HepG2 (cell line): ENCODE results near the gene CD2. TPM values are rescaled to one million over a fixed set of nuclear protein-coding genes. Genes with fewer than 3 reads are reported as not detected.
"Not testable (repeated sequence)": the region's sequence is repeated elsewhere in the genome, so short reads cannot be mapped to it uniquely, and the experiment has no call there.

Experiments
- ATAC-seq: fragments of 200-7000 bp; cut with Tn5 transposase; 3 replicates; pipeline ENCODE4 v1.9.1; 2020; ENCODE audit warnings: mild to moderate bottlenecking, moderate library complexity
- BruUV-seq: library from RNA; stranded (reverse); fragments of 400-500 nt; replicated peaks from 2 replicates; lab custom pipeline; 2021; lab: Mats Ljungman, UMichigan
- CTCF ChIA-PET: fragments of 300-600 bp; formaldehyde crosslinking; extraction: SDS; loops from one replicate; lab custom pipeline; 2021; ENCODE audit warnings: low total read pairs, inconsistent platforms, low intra/inter-chr PET ratio; lab: Yijun Ruan, JAX
- POLR2A ChIA-PET: fragments of 350-600 bp; sonication (Branson Sonifier 250); formaldehyde crosslinking; loops from one replicate; lab custom pipeline; 2020; ENCODE audit warnings: antibody characterized with exemption, inconsistent platforms; lab: Yijun Ruan, JAX
- DNase-seq: peaks from one replicate; pipeline ENCODE4 v3.0.0-alpha.2; 2015; ENCODE audit warnings: low spot score
- FAIRE-seq: peaks from 3 replicates; lab custom pipeline; 2011; peaks lifted over from hg19 to GRCh38; lab: Jason Lieb, UNC
- H2AFZ ChIP-seq: one replicate; pipeline ENCODE4 v1.6.1; 2011; ENCODE audit warnings: low read length, inconsistent platforms
- H3K27ac ChIP-seq: fragments of 300-600 bp; 3 replicates; pipeline ENCODE4 v1.8.0; 2011; ENCODE audit warnings: mixed run types, mild to moderate bottlenecking, mixed read lengths, low read length, inconsistent platforms; ENCODE audit not compliant: insufficient read depth; ENCODE audit errors: extremely low read length
- H3K27me3 ChIP-seq, 2 experiments: fragments of 200-600 bp in 1 of 2; 2 replicates in 1 of 2; 3 replicates in 1 of 2; pipeline versions ENCODE4 v1.6.0 to v1.8.0; 2011; ENCODE audit warnings: low read length in 2 of 2, mild to moderate bottlenecking in 2 of 2, moderate library complexity in 2 of 2, inconsistent platforms in 1 of 2; ENCODE audit not compliant: insufficient read depth in 2 of 2, control insufficient read depth in 1 of 2
- H3K36me3 ChIP-seq, 2 experiments: fragments of 200-600 bp in 1 of 2; replicated peaks in 1 of 2; 2 replicates in 1 of 2; 3 replicates in 1 of 2; pipeline versions ENCODE4 v1.5.1 to v1.8.0; 2011; ENCODE audit warnings: low read length in 2 of 2, inconsistent platforms in 1 of 2; ENCODE audit not compliant: insufficient read depth in 2 of 2, control insufficient read depth in 1 of 2
- H3K4me1 ChIP-seq: 2 replicates; pipeline ENCODE4 v1.5.1; 2012; ENCODE audit warnings: low read length, inconsistent platforms; ENCODE audit not compliant: insufficient read depth
- H3K4me2 ChIP-seq: 2 replicates; pipeline ENCODE4 v1.6.0; 2011; ENCODE audit warnings: low read depth, low read length, inconsistent platforms
- H3K4me3 ChIP-seq, 3 experiments: fragments of 200-600 bp in 1 of 3; sonication (generic), shearing (Covaris generic) in 1 of 3; replicated peaks in 1 of 3; 2 replicates each; pipeline ENCODE4 v1.5.1; 2011 to 2016; ENCODE audit warnings: low read length in 3 of 3, inconsistent platforms in 2 of 3, low read depth in 2 of 3, mild to moderate bottlenecking in 2 of 3, control low read depth in 1 of 3, mixed read lengths in 1 of 3; ENCODE audit not compliant: insufficient read depth in 1 of 3
- H3K79me2 ChIP-seq: one replicate; pipeline ENCODE4 v1.6.1; 2011; ENCODE audit warnings: low read length, inconsistent platforms; ENCODE audit not compliant: insufficient read depth
- H3K9ac ChIP-seq: 2 replicates; pipeline ENCODE4 v1.6.0; 2011; ENCODE audit warnings: mild to moderate bottlenecking, low read depth, low read length, inconsistent platforms; ENCODE audit not compliant: insufficient read depth
- H3K9me3 ChIP-seq: 2 replicates; pipeline ENCODE4 v1.5.1; 2012; ENCODE audit warnings: mild to moderate bottlenecking, low read length
- H4K20me1 ChIP-seq: 2 replicates; pipeline ENCODE4 v1.6.0; 2011; ENCODE audit warnings: inconsistent platforms, mild to moderate bottlenecking, low read length, moderate library complexity; ENCODE audit not compliant: insufficient read depth
- GFI1 ChIP-seq: sonication (generic); formaldehyde crosslinking; IDR thresholded peaks from 2 replicates; pipeline ENCODE4 v1.5.0; 2020; ENCODE audit warnings: missing genetic modification reagents, mild to moderate bottlenecking, borderline replicate concordance
- MEIS2 ChIP-seq: sonication (generic); formaldehyde crosslinking; IDR thresholded peaks from 2 replicates; pipeline ENCODE4 v1.9.0; 2021; ENCODE audit warnings: mild to moderate bottlenecking, missing genetic modification reagents
- RBAK ChIP-seq: sonication (generic); formaldehyde crosslinking; IDR thresholded peaks from 2 replicates; pipeline ENCODE4 v1.5.1; 2020; ENCODE audit warnings: mild to moderate bottlenecking, missing genetic modification reagents
- THAP9 ChIP-seq: sonication (generic); formaldehyde crosslinking; IDR thresholded peaks from 2 replicates; pipeline ENCODE4; 2020; ENCODE audit warnings: missing genetic modification reagents, mild to moderate bottlenecking, borderline replicate concordance
- ZBTB21 ChIP-seq: sonication (generic); formaldehyde crosslinking; IDR thresholded peaks from 2 replicates; pipeline ENCODE4 v1.4.0; 2020; ENCODE audit warnings: missing genetic modification reagents
- ZFP90 ChIP-seq: sonication (generic); formaldehyde crosslinking; IDR thresholded peaks from 2 replicates; pipeline ENCODE4 v1.8.0; 2022; ENCODE audit warnings: missing genetic modification reagents, mild to moderate bottlenecking, inconsistent platforms, borderline replicate concordance
- ZNF256 ChIP-seq: sonication (generic); formaldehyde crosslinking; conservative IDR thresholded peaks from 2 replicates; pipeline ENCODE4 v1.4.0; 2020; ENCODE audit warnings: missing genetic modification reagents
- ZNF672 ChIP-seq: sonication (generic); formaldehyde crosslinking; IDR thresholded peaks from 2 replicates; pipeline ENCODE4 v1.8.1; 2022; ENCODE audit warnings: missing genetic modification reagents
- ZSCAN30 ChIP-seq: sonication (generic); formaldehyde crosslinking; IDR thresholded peaks from 2 replicates; pipeline ENCODE4 v1.5.0; 2020; ENCODE audit warnings: mild to moderate bottlenecking, missing genetic modification reagents
- WGBS: methylation state at CpG from one replicate; pipeline ENCODE4 v1.1.6; 2017; ENCODE audit warnings: low lambda C conversion rate; 5-methylcytosine and 5-hydroxymethylcytosine counted together
- in situ Hi-C: cut with HindIII; loops from 2 replicates; pipeline ENCODE4 v1.10.0; 2017; ENCODE audit warnings: low pct_unique_long_range_greater_than_20kb; ENCODE audit not compliant: extremely low pct_ligation_motif_present
- intact Hi-C: fragments of 100-400 bp; cut with micrococcal nuclease; formaldehyde crosslinking; loops from one replicate; pipeline ENCODE4 v1.10.0; 2022; ENCODE audit not compliant: unreplicated experiment
- polyA plus RNA-seq, 8 experiments: library from polyadenylated mRNA; depleted of rRNA in 3 of 8; stranded (reverse) in 7 of 8; unstranded in 1 of 8; fragments of >200 nt; fragmentation: Illumina TruSeq in 4 of 8; extraction: Trizol in 4 of 8; gene quantifications; 2 replicates each; pipeline versions ENCODE4 v1.2.1 to v1.2.3, GENCODE V29; 2011 to 2016; ENCODE audit warnings: low read depth in 4 of 8, missing spikeins in 1 of 8, mixed read lengths in 1 of 8; ENCODE audit not compliant: insufficient read depth in 1 of 8
- total RNA-seq, 5 experiments: library from RNA; depleted of rRNA; stranded (reverse); fragments of >200 nt; fragmentation: Illumina TruSeq; extraction: Trizol; gene quantifications; 2 replicates each; pipeline ENCODE4 v1.2.3, GENCODE V29; 2016; ENCODE audit warnings: low read depth in 1 of 5

CD2 gene
- total and polyA plus RNA-seq, 2 of the 13 experiments (the other 11 are each of a cell fraction or from before 2014, with no cell fraction given), result not detected

DNA sequence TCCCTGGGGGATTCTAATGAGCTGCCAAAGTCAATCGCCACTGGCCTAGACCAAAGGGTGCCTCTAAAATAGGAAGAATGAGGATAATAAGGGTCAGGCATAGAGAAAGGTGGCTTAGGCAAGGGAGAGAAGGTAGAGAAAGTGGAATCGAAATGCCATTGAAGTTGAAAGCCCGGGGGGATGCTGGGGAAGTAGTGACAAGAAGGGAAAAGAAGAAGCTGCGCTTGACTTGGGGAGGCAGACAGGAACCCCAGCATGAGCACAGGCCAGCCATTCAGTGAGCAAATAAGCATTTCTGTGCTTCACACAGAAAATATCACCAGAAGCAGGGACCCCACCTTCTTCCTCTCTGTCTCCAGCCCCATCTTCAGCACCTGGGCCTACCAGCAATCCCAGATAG, 1.5 kb downstream of the CD2 start:
- no TSS peak for BruUV-seq
- in situ Hi-C loops, result no loop called here
- ChIA-PET POLR2A (no interaction called here), CTCF (no interaction called here)
- Histone ChIP-seq H3K9ac (no peak overlapping the region), H3K79me2 (no peaks in the 10 kb centered on the region), H3K4me1 (no peaks in the 10 kb centered on the region), H4K20me1 (no peaks in the 10 kb centered on the region), H3K9me3 (no peaks in the 10 kb centered on the region), H2AFZ (no peak overlapping the region), H3K27me3 (peaks cover 0 to 3% of the 10 kb centered on the region in 2 experiments; a peak in 1 of 5 replicates), H3K36me3 (no peaks in the 10 kb centered on the region), H3K4me2 (no peak overlapping the region), H3K4me3 (no peak overlapping the region), H3K27ac (no peak overlapping the region)
- intact Hi-C loops, result no loop called here
- ATAC-seq, result no peak
- DNase-seq, result no peak
- 32% methylated on average over 4 of the region's 4 CpGs for WGBS
- TF ChIP-seq GFI1 (CRISPR knock-in tag) (no peak), THAP9 (no peak), ZFP90 (no peak), ZBTB21 (no peak), RBAK (no peak), ZNF672 (CRISPR knock-in tag) (no peak), ZNF256 (CRISPR knock-in tag) (no peak), ZSCAN30 (CRISPR knock-in tag) (no peak), MEIS2 (no peak)
- FAIRE-seq, result no peak

DNA sequence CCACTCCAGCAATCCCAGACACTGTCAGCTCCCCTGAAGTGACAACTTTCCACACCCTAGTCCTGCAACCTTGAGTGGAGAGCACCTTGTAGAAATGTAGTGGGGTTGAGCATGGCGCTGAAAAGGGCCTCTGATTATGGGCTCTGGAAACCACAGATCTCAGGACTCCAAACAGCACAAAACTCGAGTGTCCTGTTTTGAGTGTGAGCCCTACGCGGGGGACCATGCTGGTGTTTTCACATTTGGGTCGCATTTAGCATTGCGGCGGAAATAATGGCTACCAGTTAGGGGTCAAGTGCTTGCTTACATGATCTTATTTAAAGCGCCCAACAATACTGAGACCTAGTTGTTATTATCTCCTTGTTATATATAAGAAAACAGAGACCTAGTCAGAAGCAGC, 1.9 kb downstream of the CD2 start:
- WGBS, result 30% methylated on average over 4 of the region's 8 CpGs
- intact Hi-C loops, ATAC-seq, DNase-seq, H3K27ac ChIP-seq, CTCF ChIA-PET, in situ Hi-C loops, H3K79me2 ChIP-seq, H3K36me3 ChIP-seq, H3K9me3 ChIP-seq, H3K4me1 ChIP-seq, H2AFZ ChIP-seq, H3K9ac ChIP-seq, H3K4me2 ChIP-seq, POLR2A ChIA-PET, H3K27me3 ChIP-seq, H4K20me1 ChIP-seq, H3K4me3 ChIP-seq, BruUV-seq, FAIRE-seq: not testable (repeated sequence)

GRCh38 chr1:116758456-116758815, 4.2 kb downstream of the CD2 start:
- H3K4me2 ChIP-seq, CTCF ChIA-PET, in situ Hi-C loops, H3K4me1 ChIP-seq, DNase-seq, FAIRE-seq, ATAC-seq, H3K9me3 ChIP-seq, H3K4me3 ChIP-seq, H3K9ac ChIP-seq, H3K27ac ChIP-seq, H3K79me2 ChIP-seq, POLR2A ChIA-PET, H3K27me3 ChIP-seq, H3K36me3 ChIP-seq, BruUV-seq, intact Hi-C loops, H2AFZ ChIP-seq, H4K20me1 ChIP-seq: not testable (repeated sequence)
- WGBS, result 56% methylated on average over 4 of the region's 5 CpGs
